ENCODE results near the gene SETSIP.

GRCh38 chr1:92045766-92046495, 29.3 kb downstream of the SETSIP start:
- TF ChIP-seq, protein P1, sequence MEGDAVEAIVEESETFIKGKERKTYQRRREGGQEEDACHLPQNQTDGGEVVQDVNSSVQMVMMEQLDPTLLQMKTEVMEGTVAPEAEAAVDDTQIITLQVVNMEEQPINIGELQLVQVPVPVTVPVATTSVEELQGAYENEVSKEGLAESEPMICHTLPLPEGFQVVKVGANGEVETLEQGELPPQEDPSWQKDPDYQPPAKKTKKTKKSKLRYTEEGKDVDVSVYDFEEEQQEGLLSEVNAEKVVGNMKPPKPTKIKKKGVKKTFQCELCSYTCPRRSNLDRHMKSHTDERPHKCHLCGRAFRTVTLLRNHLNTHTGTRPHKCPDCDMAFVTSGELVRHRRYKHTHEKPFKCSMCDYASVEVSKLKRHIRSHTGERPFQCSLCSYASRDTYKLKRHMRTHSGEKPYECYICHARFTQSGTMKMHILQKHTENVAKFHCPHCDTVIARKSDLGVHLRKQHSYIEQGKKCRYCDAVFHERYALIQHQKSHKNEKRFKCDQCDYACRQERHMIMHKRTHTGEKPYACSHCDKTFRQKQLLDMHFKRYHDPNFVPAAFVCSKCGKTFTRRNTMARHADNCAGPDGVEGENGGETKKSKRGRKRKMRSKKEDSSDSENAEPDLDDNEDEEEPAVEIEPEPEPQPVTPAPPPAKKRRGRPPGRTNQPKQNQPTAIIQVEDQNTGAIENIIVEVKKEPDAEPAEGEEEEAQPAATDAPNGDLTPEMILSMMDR (IDR thresholded peaks at IDR 0.05; ENCODE audit: control extremely low read depth in 1 of 3, insufficient read depth in 1 of 3, low read depth in 1 of 3, low read length in 3 of 3), result no peak
- TF ChIP-seq USF2 (IDR thresholded peaks at IDR 0.05; ENCODE audit: low read length), result no peak
- TF ChIP-seq, protein P2, sequence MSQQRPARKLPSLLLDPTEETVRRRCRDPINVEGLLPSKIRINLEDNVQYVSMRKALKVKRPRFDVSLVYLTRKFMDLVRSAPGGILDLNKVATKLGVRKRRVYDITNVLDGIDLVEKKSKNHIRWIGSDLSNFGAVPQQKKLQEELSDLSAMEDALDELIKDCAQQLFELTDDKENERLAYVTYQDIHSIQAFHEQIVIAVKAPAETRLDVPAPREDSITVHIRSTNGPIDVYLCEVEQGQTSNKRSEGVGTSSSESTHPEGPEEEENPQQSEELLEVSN (IDR thresholded peaks at IDR 0.05), result no peak
- no peak for TF ChIP-seq POLR2A (IDR thresholded peaks at IDR 0.05; ENCODE audit: control extremely low read depth in 1 of 2, low read depth in 2 of 2, low read length in 2 of 2)
- no peak for TF ChIP-seq TBP (IDR thresholded peaks at IDR 0.05; ENCODE audit: low read depth, low read length)
- no peak for TF ChIP-seq MAFK (IDR thresholded peaks at IDR 0.05; ENCODE audit: low read depth, low read length)
- TF ChIP-seq EZH2 (IDR thresholded peaks at IDR 0.05; ENCODE audit: low read depth, low read length, severe bottlenecking), result no peak

Measured in H1 (cell line).